HG02610 (cell line): ENCODE results near the gene ARHGEF11.

Source experiments
- ATAC-seq: cut with Tn5 transposase; IDR thresholded peaks from one replicate; pipeline ENCODE4 v1.9.1; 2021; ENCODE audit warnings: mild to moderate bottlenecking, moderate library complexity; ENCODE audit not compliant: unreplicated experiment

ARHGEF11 gene

DNA sequence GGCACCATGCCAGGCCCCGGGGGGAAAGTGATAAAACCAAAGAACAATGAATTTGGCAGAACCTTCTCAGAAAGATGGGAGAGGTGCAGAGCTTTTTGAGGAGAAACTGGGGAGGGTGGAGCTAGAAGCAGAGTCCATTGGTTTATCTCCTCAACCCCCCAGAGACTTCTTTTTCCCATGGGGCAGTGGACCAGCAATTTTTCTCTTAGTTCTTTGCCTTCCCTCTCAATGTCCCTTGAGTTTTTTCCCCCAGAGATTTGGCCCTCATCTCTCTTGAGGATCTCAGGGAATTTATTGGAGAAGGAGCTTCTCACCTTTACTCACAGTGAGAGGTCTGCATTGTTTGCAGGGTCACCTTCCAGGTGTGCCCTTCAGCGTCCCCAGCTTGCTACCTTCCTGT lies 5.3 kb upstream of the ARHGEF11 start:
- no peak for ATAC-seq

DNA sequence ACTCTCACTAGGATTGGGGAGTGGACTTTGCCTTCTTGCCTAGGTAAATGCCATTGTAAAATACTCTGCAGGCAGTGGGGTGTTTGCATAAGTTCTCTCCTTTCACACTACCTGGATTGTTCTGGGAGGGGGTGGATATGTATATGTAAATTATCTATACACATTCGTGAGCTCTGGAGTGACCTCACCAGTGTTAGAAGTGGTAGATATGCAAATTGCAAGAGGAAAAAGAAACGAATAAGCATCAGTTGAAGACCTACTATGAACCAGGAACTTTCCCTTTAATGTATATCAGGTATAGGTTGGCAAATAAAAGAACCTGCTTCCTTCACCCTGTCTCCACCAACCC lies 1.5 kb upstream of the ARHGEF11 start:
- ATAC-seq, result no peak

DNA sequence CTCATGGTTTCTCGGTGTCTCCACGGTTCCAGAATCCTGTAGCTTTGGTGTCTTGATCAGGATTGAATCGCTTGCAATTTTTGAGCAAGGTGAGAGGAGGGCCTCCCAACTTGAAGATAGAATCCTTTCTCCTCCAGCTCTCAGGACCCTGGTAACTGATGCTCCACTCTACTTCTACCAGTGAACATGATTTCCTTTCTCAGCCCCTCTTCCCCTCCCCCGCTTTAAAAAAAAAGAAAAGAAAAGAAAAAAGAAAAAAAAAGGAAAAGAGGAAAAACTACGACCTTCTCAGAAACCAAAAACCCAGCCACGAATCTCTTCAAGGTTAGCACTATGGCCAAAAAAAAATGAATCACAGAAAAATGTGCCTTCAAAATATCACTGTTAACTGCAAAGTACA lies 1.2 kb downstream of the ARHGEF11 start:
- no peak for ATAC-seq

GRCh38 chr1:157043685-157044084 lies 1.9 kb downstream of the ARHGEF11 start:
- no peak for ATAC-seq

DNA sequence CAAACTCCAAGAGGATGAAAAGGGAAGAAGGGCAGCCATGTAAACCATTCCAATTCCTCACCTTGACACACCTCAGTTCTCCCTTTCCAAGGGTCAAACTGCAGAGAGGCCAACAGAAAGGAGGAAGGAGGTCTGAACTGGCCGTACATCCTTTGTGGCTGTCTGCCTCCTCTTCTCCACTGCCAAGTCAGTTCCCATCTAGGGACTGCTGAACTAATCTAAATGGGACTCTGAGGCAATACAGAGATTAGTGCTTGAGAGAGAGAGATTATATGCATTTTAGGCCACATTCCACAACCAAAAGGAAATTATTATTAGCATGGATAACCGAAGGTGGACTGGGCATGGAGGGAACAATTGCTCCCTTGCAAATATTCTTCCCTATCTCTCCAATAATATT lies 2.7 kb downstream of the ARHGEF11 start:
- ATAC-seq, result no peak

DNA sequence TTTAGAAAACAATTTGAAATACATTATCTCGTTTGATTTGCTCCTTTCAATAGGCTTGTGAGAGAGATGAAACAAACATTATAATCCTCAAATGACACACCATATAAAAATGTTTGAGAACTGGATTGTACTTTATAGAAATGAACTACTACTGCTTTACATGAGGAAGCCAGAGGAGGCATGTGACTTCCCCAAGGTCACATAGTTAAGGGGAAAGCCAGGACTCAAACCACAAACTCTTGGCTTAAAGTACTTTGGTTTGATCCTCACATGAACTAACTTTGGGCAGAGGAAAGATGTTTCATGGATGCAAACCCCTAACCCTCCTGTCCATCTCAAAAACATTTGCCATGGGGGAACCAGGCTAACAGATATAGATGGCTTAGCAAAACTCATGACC lies 4.7 kb downstream of the ARHGEF11 start:
- ATAC-seq, result no peak

DNA sequence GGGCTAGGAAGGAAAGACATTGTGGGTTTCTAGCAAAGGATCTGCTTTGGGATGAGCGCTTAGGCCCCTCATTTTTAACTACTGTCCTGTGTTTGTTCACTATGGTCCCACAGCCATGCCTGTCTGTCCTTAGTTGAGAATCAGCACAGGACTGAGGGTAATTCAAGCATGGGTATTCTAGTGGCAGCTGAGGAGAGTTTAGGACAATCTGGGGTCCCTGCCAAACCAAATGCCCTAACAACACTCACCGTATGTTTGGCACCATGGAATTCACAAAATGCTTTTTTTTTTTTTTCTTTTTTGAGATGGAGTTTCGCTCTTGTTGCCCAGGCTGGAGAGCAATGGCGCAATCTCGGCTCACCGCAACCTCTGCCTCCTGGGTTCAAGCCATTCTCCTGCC lies 10.4 kb downstream of the ARHGEF11 start:
- no peak for ATAC-seq

DNA sequence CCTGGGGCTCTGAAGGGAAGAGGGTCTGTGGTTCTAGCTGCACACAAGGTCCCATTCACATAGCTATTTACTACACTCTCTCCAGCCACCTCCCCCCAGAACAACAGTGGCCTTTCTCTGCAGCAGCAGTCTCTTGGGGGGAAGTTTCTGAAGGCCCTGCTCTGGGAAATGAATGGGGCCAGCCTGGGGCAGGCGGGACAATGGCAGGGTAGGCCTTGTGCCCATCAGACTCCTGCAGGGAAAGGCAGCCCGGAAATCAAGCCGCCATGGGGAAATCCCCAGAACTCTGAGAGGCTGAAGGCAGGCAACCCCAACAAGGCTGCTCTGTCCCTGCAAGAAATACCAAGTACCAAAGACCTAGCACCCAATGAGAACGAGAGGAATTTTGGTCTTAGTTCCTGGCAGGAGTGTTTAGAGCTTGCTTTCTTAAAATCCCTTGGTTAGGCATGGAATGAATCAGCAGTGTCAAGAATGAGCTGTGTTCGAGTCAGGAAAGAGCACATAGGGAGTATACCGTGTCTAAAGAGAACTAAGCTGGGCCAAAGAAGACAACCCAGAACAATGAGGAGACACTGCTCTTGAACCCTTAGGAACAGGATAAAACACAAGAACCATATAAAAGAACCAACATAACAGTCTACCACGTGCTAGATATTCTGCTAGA lies 11.3 kb downstream of the ARHGEF11 start:
- no peak for ATAC-seq

GRCh38 chr1:157033357-157033876 lies 12.1 kb downstream of the ARHGEF11 start:
- ATAC-seq, result no peak

DNA sequence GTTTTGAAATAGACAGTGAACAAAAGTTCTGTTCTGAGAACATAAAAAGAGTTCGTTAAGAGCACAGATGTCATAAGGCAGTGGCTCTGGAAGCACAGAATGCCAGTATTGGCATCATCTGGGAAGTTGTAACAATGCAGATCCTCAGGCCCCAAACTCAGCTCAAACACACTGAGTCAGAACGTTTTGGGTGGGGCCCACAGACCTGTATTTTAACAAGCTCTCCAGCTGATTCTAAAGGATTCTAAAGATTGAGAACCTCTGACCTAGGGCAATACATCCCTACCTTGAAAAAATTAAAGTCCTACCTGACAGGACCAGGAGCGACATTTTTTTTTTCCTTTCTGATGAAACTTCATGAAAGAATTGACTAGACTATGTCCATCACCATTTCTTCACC lies 13.2 kb downstream of the ARHGEF11 start:
- no peak for ATAC-seq

- no peak for ATAC-seq
These were observed 14.8 kb downstream of the ARHGEF11 start for GRCh38 chr1:157030728-157031127.

GRCh38 chr1:157028674-157029073 lies 16.9 kb downstream of the ARHGEF11 start:
- ATAC-seq, result no peak

GRCh38 chr1:157025856-157026255 lies 19.7 kb downstream of the ARHGEF11 start:
- ATAC-seq, result no peak

- no peak for ATAC-seq
These were observed 20.2 kb downstream of the ARHGEF11 start for GRCh38 chr1:157025385-157025784.

GRCh38 chr1:157021688-157022087 lies 23.9 kb downstream of the ARHGEF11 start:
- no peak for ATAC-seq

GRCh38 chr1:157019457-157019856 lies 26.1 kb downstream of the ARHGEF11 start:
- ATAC-seq, result no peak

DNA sequence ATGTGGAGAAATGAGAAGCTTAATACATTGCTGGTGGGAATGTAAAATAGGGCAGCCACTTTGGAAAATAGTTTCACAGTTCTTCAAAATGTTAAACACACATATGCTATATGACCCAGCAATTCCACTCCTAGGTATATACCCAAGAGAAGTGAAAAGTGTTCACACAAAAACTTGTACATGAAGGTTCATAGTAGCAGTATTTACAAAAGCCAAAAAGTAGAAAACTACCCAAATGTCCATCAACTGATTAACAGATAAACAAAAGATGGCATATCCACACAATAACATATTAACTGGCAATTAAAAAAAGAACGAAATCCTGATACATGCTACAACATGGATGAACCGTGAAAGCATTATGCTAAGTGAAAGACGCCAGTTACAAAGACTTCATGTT lies 33.7 kb downstream of the ARHGEF11 start:
- no peak for ATAC-seq

GRCh38 chr1:157008502-157008901 lies 37.0 kb downstream of the ARHGEF11 start:
- no peak for ATAC-seq

- ATAC-seq, result no peak
These were observed 38.2 kb downstream of the ARHGEF11 start for GRCh38 chr1:157007306-157007705.

- no peak for ATAC-seq
These were observed 38.9 kb downstream of the ARHGEF11 start for GRCh38 chr1:157006676-157007075.

- no peak for ATAC-seq
These were observed 39.6 kb downstream of the ARHGEF11 start for GRCh38 chr1:157005965-157006364.

GRCh38 chr1:157004806-157005205 lies 40.7 kb downstream of the ARHGEF11 start:
- ATAC-seq, result no peak

- ATAC-seq, result no peak
These were observed 41.2 kb downstream of the ARHGEF11 start for GRCh38 chr1:157004327-157004726.
